AG04450 (cell line): Measurements from ENCODE around the gene A3GALT2. TPM values are rescaled to one million over a fixed set of nuclear protein-coding genes. Genes with fewer than 3 reads are reported as not detected.

ENCODE experiments used
- CTCF ChIA-PET: fragments of 300-600, 350-600 bp; formaldehyde crosslinking; extraction: SDS; loops from one replicate; lab custom pipeline; 2022; ENCODE audit warnings: antibody characterized with exemption, inconsistent platforms; lab: Charles Lee
- POLR2A ChIA-PET: fragments of 350-600 bp; formaldehyde crosslinking; extraction: SDS; loops from one replicate; lab custom pipeline; 2021; ENCODE audit warnings: antibody characterized with exemption, inconsistent platforms; lab: Yijun Ruan, JAX
- DNase-seq: peaks from one replicate; pipeline ENCODE4 v3.0.0-alpha.2; 2011; ENCODE audit warnings: low read depth, low spot score
- H3K27ac ChIP-seq: one replicate; pipeline ENCODE4 v1.5.1; 2012; ENCODE audit warnings: low read depth, low read length, control low read depth
- H3K27me3 ChIP-seq: one replicate; pipeline ENCODE4 v1.6.0; 2012; ENCODE audit warnings: low read length; ENCODE audit not compliant: control insufficient read depth, insufficient read depth
- H3K4me3 ChIP-seq: 2 replicates; pipeline ENCODE4 v1.5.1; 2011; ENCODE audit warnings: mild to moderate bottlenecking, low read depth, low read length, control low read depth
- H3K9me3 ChIP-seq: 2 replicates; pipeline ENCODE4 v1.5.1; 2012; ENCODE audit warnings: low read length; ENCODE audit not compliant: control insufficient read depth, insufficient read depth
- CTCF ChIP-seq: IDR thresholded peaks from 2 replicates; pipeline ENCODE4 v1.5.1; 2011; ENCODE audit warnings: low read depth, low read length, control low read depth, inconsistent platforms
- polyA plus RNA-seq: library from polyadenylated mRNA; depleted of rRNA; stranded (reverse); fragments of >200 nt; gene quantifications from 2 replicates; pipeline ENCODE4 v1.2.3, GENCODE V29; 2011

The A3GALT2 gene
- polyA plus RNA-seq, 1 experiment = not detected

- Histone ChIP-seq H3K9me3 (peaks cover 4% of the 10 kb centered on the region; the same call in 1 of the 2 replicates), H3K27me3 (no peaks in the 10 kb centered on the region), H3K27ac (no peak overlapping the region), H3K4me3 (no peak overlapping the region)
- TF ChIP-seq CTCF = no peak
- DNase-seq = no peak
- ChIA-PET POLR2A (interaction anchor here (0.8 kb wide), 1 partner anchor 14 kb away, joined by 5 read pairs; no protein-coding TSS in a partner anchor), CTCF (interaction anchor here (0.7 to 3.1 kb wide), 5 partner anchors 13 to 240 kb away, joined by 3 to 12 read pairs (median 4); no protein-coding TSS in a partner anchor)
Observed at GRCh38 chr1:33363470-33363861, 42.6 kb upstream of the A3GALT2 start.

- DNase-seq = no peak
- Histone ChIP-seq H3K4me3 (no peak overlapping the region), H3K27me3 (no peaks in the 10 kb centered on the region), H3K27ac (no peak overlapping the region), H3K9me3 (peaks cover 4% of the 10 kb centered on the region; the same call in 1 of the 2 replicates)
- ChIA-PET CTCF (interaction anchor here (0.6 to 3.1 kb wide), 3 partner anchors 21 to 67 kb away, joined by 3 to 12 read pairs (median 8); no protein-coding TSS in a partner anchor), POLR2A (no interaction called here)
- no peak for TF ChIP-seq CTCF
Observed at GRCh38 chr1:33363021-33363420, 42.1 kb upstream of the A3GALT2 start.

- H3K27ac ChIP-seq = no peak overlapping the region
- ChIA-PET CTCF (interaction anchor here (0.7 to 2.2 kb wide), 4 partner anchors 11 to 235 kb away, joined by 3 to 8 read pairs (median 3); no protein-coding TSS in a partner anchor), POLR2A (interaction anchor here (0.7 kb wide), 1 partner anchor 23 kb away, joined by 3 read pairs; no protein-coding TSS in a partner anchor)
- H3K9me3 ChIP-seq = no peaks in the 10 kb centered on the region
- no peaks in the 10 kb centered on the region for H3K27me3 ChIP-seq
- no peak for DNase-seq
- no peak overlapping the region for H3K4me3 ChIP-seq
- TF ChIP-seq CTCF = no peak
Observed at GRCh38 chr1:33361532-33362235, 40.8 kb upstream of the A3GALT2 start.

GRCh38 chr1:33360367-33360766 lies 39.5 kb upstream of the A3GALT2 start:
- Histone ChIP-seq H3K9me3 (no peaks in the 10 kb centered on the region), H3K27me3 (no peaks in the 10 kb centered on the region), H3K4me3 (no peak overlapping the region), H3K27ac (no peak overlapping the region)
- no peak for DNase-seq
- POLR2A ChIA-PET = interaction anchor here (1.0 kb wide), 1 partner anchor 18 kb away, joined by 3 read pairs; no protein-coding TSS in a partner anchor
- CTCF ChIA-PET = interaction anchor here (1.6 kb wide), 1 partner anchor 95 kb away, joined by 3 read pairs; no protein-coding TSS in a partner anchor
- TF ChIP-seq CTCF = no peak

GRCh38 chr1:33359931-33360330 lies 39.0 kb upstream of the A3GALT2 start:
- CTCF ChIA-PET = interaction anchor here (1.6 kb wide), 1 partner anchor 95 kb away, joined by 3 read pairs; no protein-coding TSS in a partner anchor
- DNase-seq = no peak
- no peak for TF ChIP-seq CTCF
- POLR2A ChIA-PET = no interaction called here
- no peak overlapping the region for H3K27ac ChIP-seq
- H3K9me3 ChIP-seq = no peaks in the 10 kb centered on the region; the same call in 1 of the 2 replicates
- H3K27me3 ChIP-seq = no peaks in the 10 kb centered on the region
- H3K4me3 ChIP-seq = no peak overlapping the region
